ENCODE measurements around the gene WFDC1. TPM values are rescaled to one million over a fixed set of nuclear protein-coding genes. Genes with fewer than 3 reads are reported as not detected.

WFDC1 gene
- total and polyA plus RNA-seq, 10 of the 15 experiments (the other 5 are each of a cell fraction or from before 2014, with no cell fraction given) = not detected

GRCh38 chr16:84370723-84371552, 76.3 kb downstream of the WFDC1 start (continued):
- TF ChIP-seq ZBTB40 (IDR thresholded peaks at IDR 0.05; ENCODE audit: borderline replicate concordance) = no peak
- no peak for TF ChIP-seq HDAC2 (IDR thresholded peaks at IDR 0.05)
- TF ChIP-seq BRCA1 (IDR thresholded peaks at IDR 0.05; ENCODE audit: low read depth, low read length) = no peak
- no peak for TF ChIP-seq ZNF592 (IDR thresholded peaks at IDR 0.05)
- no peak for TF ChIP-seq FOXM1 (IDR thresholded peaks at IDR 0.05; ENCODE audit: low read depth, low read length)
- no peak for TF ChIP-seq ZNF687 (IDR thresholded peaks at IDR 0.05)
- TF ChIP-seq ZBED1 (IDR thresholded peaks at IDR 0.05; ENCODE audit: borderline replicate concordance) = no peak
